Activated CD4-positive, alpha-beta T cell treated with anti-CD3 and anti-CD28 coated beads, Interleukin-2, Interleukin-6, amounts not matched to agents 100 ng/mL and 50 ng/mL, durations not matched to agents 16 hours and 8 hours (primary cell): ENCODE measurements around the gene DPP6.

Experiments used
- DNase-seq: peaks from one replicate; pipeline ENCODE4 v3.0.0-alpha.2; 2020

The DPP6 gene

GRCh38 chr7:154569916-154570315 lies 517.7 kb downstream of the DPP6 start:
- no peak for DNase-seq

DNA sequence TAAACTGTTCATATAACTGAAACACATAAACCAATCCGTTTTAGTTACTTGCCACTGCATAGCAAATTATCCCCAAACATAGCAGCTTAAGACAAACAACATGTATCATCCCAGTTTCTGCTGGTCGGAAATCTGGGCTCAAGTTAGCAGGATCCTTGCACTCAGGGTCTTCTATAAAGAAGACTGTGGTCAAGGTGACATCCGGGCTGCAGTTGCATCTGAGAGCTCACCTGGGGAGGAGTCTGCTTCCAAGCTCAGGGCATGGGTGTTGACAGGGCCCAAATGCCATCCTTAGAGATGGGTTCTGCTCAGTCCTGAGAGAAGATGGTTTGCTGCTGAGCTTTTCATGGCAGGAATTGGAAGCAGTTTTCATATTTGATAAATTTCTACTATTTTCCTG lies 519.6 kb downstream of the DPP6 start:
- DNase-seq: no peak

DNA sequence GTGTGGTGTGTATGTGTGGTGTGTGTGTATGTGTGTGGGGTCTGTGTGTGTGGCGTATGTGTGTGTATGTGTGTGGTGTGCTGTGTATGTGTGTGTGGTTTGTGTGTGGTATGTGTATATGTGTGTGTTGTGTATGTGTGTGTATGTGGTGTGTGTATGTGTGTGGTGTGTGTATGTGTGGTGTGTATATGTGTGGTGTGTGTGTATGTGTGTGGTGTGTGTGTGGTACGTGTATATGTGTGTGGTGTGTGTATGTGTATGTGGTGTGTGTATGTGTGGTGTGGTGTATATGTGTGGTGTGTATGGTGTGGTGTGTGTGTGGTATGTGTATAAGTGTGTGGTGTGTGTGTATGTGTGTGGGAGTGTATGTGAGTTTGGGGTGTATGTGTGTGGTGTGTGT lies 522.0 kb downstream of the DPP6 start:
- DNase-seq: no peak

DNA sequence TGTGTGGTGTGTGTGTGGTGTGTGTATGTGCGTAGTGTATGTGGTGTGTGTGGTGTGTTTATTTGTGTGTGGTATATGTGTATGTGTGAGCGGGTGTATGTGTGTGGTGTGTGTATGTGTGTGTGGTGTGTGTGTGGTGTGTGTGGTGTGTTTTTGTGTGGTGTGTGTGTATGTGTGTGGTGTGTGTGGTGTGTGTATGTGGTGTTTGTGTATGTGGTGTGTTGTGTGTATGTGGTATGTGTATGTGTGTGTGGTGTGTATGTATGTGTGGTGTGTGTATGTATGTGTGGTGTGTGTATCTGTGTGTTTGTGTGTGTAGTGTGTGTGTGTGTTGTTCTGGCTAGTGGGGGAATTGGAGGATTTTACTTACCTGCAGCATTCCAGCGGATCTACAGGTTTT lies 523.3 kb downstream of the DPP6 start:
- DNase-seq: no peak

GRCh38 chr7:154576604-154577003 lies 524.4 kb downstream of the DPP6 start:
- no peak for DNase-seq

DNA sequence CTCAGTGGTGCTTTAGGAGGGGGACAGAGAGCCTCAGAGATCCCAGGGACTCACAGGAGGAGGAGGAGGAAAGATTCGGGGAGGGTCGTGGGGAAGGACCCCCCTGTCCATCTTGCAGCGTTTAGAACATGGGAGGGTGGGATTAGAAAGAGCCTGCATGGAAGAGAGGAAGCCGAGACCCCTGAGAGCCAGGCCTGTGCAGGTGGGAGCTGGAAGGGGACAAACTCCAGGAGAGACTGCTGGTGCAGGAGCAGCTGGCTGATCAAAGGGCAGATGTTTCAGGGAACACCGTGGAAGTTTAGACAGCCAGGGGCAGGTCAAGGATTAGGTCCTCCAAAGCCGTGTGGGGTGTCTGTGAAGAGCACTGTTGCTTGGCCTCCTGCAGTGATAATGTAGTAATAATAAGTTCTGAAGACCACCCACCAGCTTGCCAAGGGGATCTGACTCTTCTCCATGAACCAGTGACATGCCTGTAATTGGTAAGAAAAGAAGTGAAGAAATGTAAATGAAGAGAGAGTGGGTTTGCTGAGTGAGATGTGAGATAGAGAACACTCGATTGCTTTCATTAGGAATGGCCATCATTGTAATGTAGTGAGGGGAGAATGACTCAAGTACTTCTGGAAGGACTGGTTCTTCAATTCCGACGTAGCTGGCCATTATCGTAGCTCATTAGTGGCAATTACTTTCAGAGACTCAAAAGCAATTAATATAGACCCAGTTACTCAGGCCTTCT lies 525.1 kb downstream of the DPP6 start:
- DNase-seq: no peak

DNA sequence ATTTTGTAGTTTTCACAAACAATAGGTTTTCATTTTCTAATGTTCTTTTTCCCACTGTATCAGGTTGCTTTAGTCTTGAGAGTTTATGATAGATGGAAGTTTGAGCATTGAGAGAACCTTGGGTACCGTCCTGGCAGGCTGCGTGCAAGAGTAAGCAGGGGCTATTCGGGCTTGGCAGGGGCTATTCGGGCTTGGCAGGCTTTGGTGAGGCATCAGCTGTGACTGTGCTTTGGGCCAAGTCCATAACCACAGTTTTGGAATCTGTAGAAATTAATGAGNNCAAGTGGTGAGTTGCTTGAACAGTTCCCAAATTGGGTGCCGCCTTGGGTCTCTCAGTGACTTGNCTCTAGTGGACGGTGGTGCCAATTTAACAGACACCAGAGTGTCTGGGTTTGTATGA lies 526.1 kb downstream of the DPP6 start:
- DNase-seq: no peak

DNA sequence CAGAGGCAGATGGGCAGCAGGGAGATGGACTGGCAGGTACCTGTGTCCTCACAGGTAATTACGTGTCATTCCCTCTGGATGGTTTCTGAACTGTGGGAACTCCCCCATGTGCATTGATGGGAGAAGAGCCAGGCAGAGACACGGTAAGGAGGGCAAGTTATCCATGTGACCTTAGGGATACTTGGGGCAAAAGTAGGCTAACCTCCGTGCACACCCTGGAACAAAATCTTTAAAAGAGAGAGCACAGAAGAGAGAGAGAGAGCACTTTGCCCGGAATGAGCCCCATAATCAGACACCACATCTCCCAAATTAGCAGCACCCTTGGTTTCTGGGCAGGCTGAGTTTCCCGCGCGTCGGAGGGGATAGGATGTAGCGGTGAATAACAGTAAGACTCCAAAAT lies 527.5 kb downstream of the DPP6 start:
- no peak for DNase-seq

DNA sequence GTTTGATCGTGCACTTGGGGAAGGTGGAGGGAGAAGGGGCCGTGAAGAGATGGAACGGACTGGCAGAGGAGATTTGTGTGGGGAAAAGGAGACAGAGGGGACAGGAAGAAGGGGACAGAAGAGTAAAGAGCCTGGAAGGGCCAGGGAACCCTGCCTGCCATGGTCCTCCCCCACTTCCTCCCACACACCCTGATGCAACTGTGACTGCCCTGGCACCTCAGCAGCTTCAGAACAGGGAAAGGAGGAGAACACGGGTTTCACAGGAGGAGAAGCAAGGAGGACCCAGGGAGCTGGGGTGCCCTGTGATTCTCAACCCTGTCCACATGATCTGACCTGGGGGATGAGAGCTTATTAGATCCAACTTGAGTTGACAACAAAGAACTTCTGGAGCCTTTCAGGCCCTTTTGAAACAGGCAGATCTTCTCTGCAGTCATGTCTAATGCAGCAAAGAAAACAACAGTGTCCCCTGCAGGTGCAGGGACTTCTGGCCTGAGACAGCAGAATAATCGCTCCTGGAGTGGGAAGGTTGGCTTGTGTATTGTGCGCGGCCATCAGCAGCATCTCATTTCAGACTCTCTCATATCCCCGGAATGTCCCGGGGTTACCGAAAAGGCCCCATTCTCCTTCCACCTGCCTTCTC lies 529.2 kb downstream of the DPP6 start:
- DNase-seq: no peak

DNA sequence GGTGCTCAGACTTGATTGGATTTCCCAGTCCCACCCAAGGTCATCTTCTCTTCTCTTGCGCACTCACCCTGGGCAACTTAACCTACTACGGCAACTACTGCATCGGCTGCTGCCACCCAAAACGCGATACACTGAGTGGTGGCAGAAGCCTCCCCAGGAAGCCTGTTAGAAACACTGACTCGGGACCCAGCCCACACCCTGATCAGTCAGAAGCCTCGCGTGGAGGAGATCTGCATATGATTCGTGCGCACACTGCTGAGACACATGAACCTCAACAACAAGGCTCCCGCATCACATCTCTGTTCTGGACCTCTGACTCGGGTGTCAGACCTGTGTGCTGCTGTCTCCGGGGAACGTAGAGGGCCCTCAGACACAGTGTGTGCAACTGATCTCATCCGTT lies 531.3 kb downstream of the DPP6 start:
- no peak for DNase-seq

DNA sequence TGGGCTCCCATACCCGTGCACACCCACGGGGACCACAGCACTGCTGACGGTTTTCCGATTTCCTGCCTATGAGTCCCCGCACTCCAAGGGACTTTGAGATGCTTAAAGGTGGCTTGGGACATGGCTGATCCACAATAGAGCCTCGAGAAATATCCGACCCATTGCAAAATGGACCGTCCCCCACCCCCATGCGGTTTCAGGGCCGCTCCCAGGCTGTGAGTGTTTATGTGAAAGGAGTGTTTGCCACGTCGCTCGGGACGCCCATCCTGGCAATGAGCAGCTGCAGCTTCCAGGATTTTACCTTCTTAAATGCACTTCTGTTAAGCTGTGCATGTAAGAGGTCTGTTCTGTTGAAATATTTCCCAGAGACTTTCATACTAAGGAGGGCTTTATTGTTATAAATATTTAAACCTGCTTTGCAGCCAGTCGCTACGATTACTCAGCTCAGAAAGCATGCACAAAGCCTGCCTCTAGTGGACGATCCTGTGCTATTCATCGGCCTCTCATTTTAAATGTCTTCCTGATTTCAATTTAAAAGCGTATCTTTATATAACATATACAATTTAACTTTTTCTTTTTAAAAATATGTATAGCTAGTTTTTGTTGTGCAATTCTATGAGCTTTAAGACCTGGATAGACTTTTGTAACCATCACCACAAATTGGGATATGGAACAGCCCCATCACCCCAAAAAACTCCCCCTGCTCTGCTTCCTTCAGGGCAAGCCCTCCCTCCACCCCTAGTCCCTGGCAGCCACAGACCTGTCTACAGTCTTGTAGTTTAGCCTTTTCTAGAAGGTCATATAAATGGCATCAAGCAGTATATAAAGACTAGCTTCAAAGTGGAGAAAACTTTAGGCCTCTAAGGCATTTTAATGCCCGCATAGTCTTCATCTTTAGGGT lies 532.4 kb downstream of the DPP6 start:
- no peak for DNase-seq

GRCh38 chr7:154587792-154588191 lies 535.6 kb downstream of the DPP6 start:
- DNase-seq: no peak

DNA sequence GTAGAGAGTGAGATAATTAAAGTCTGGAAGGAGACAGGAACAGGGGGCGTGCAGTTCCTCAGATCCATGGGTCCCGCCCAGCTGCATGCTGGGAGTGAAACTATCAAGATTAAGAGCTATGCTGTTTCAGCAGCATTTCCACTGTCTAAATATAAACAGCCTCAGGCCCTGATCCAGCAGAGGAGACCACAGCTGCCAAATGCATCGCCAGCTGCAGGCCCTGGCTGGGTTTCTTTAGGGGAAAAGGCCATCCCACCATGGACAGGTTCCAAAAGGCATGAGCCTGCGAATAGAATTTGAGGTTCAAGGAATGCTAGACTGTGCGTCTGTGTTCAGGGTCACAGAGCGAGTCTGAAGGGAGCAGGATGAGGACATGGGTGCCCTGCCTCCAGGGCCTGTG lies 539.3 kb downstream of the DPP6 start:
- no peak for DNase-seq

DNA sequence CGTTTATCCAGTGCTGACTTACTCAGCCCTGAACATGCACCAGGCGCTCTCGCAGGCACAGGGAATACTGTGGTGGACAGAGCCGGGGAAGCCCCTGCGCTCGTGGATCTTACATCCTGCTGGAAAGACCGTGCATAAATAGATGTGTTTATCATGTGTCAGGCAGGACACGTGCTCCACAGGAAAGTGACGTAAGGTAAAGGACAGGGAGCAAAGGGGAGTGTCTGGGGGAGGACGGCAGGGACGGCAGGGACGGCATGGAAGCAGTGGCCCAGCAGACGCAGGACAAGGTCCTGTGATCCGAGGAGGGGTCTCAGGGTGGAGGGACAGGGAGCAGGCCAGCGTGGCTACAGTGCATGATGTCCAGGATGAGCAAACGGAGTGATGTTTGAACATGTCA lies 540.2 kb downstream of the DPP6 start:
- no peak for DNase-seq

- no peak for DNase-seq
Measured at GRCh38 chr7:154598396-154598795, 546.2 kb downstream of the DPP6 start.

- DNase-seq: no peak
Measured at GRCh38 chr7:154598864-154599263, 546.7 kb downstream of the DPP6 start.

DNA sequence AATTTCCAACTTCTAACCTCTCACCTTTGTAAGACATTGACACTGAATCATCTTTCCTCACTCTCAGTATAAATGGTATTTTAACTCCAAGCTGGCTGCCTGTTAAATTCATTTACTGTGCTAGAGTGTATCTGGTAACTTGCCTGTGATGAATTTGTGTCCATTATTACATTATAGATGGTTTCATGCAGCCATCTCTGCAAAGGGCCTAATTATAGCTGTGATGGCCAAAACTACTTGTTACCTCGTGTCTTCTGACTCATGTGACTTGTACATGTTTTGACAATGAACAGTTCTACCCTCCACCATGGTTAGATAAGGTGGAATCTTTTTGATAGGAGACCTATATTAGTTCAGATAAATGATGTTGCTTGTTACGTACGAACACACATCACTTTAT lies 558.7 kb downstream of the DPP6 start:
- no peak for DNase-seq

- no peak for DNase-seq
Measured at GRCh38 chr7:154613811-154614210, 561.6 kb downstream of the DPP6 start.

GRCh38 chr7:154620141-154620755 lies 568.0 kb downstream of the DPP6 start:
- DNase-seq: no peak

- DNase-seq: no peak
Measured at GRCh38 chr7:154623399-154623798, 571.2 kb downstream of the DPP6 start.

DNA sequence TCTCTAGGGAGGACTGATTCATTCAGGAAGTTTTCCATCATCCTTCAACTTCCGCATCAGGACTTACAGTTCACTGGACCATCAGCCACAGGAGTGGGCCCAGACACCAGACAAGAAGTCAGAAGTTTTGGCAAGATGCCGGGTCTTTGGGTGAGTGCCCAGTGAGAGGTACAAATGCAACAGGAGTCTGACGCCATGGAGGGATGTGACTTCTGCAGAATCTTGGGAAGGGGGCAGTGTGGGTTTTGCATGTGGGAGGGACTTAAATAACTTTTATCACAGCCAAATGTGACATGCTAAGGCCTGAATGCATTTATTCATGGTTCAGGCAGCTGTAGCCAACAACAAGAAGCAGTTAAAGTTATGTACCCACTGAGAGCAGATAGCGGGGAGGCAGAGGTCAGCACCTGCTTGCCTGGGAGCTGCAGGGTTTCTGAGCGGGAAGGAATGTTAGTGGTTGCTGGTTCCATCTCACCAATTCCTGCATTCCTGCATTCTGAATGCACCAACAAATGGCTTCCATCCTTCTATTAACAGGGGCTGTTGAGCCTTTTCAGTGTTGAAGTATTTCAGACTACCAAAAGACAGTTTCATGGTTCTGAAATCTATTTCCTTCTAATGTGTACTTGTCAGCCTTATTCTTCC lies 575.6 kb downstream of the DPP6 start:
- DNase-seq: no peak

- DNase-seq: no peak
Measured at GRCh38 chr7:154628556-154628955, 576.4 kb downstream of the DPP6 start.

DNA sequence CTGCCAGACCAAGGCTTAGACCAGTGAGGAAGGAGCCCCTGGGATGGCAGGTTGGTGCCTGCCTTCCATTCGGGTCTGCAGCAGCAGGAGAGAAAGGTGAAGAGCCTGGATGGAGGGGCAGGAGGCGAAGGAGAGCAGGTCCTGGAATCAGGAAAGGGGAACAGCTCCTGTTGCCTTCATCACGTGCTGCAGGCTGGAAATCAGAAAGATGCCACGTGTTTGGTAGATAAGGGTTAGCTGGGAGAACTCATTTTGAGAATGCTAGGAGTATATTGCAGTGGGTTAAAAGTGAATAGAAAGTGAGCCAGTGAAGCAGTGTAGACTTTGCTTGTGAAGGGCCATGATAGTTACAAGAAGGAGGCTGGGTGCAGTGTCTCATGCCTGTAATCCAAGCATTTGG lies 579.0 kb downstream of the DPP6 start:
- DNase-seq: no peak
